ELF-1 (cell line): Measurements from ENCODE around the gene PLCH1.

Source experiments
- DNase-seq: peaks from one replicate; pipeline ENCODE4 v3.0.0-alpha.2; 2016; ENCODE audit warnings: low read depth, low spot score

The PLCH1 gene

GRCh38 chr3:155550391-155550790 is 194.5 kb downstream of the PLCH1 start:
- DNase-seq: no peak

- no peak for DNase-seq
These were observed 195.8 kb downstream of the PLCH1 start for GRCh38 chr3:155549087-155549486.

GRCh38 chr3:155548195-155548594 is 196.7 kb downstream of the PLCH1 start:
- no peak for DNase-seq

- peak; percentile 78 for DNase-seq
These were observed 209.8 kb downstream of the PLCH1 start for GRCh38 chr3:155535098-155535497.

GRCh38 chr3:155528579-155528978 is 216.3 kb downstream of the PLCH1 start:
- no peak for DNase-seq

- no peak for DNase-seq
These were observed 219.5 kb downstream of the PLCH1 start for GRCh38 chr3:155525324-155525833.

- no peak for DNase-seq
These were observed 224.4 kb downstream of the PLCH1 start for GRCh38 chr3:155520463-155520862.

- no peak for DNase-seq
These were observed 225.8 kb downstream of the PLCH1 start for GRCh38 chr3:155519078-155519477.

GRCh38 chr3:155517903-155518302 is 227.0 kb downstream of the PLCH1 start:
- no peak for DNase-seq

GRCh38 chr3:155516439-155516838 is 228.4 kb downstream of the PLCH1 start:
- no peak for DNase-seq

GRCh38 chr3:155512867-155513261 is 232.0 kb downstream of the PLCH1 start:
- DNase-seq: peak; percentile 9

- peak; percentile 43 for DNase-seq
These were observed 232.6 kb downstream of the PLCH1 start for GRCh38 chr3:155512175-155512866.

GRCh38 chr3:155504682-155505081 is 240.2 kb downstream of the PLCH1 start:
- no peak for DNase-seq

GRCh38 chr3:155502630-155503029 is 242.2 kb downstream of the PLCH1 start:
- no peak for DNase-seq

GRCh38 chr3:155500194-155500818 is 244.6 kb downstream of the PLCH1 start:
- DNase-seq: no peak

- DNase-seq: no peak
These were observed 246.8 kb downstream of the PLCH1 start for GRCh38 chr3:155497930-155498647.

GRCh38 chr3:155496206-155496605 is 248.7 kb downstream of the PLCH1 start:
- DNase-seq: no peak

- no peak for DNase-seq
These were observed 249.5 kb downstream of the PLCH1 start for GRCh38 chr3:155495387-155495786.

- no peak for DNase-seq
These were observed 250.5 kb downstream of the PLCH1 start for GRCh38 chr3:155494332-155494731.

- no peak for DNase-seq
These were observed 252.0 kb downstream of the PLCH1 start for GRCh38 chr3:155492841-155493240.

GRCh38 chr3:155491696-155492095 is 253.2 kb downstream of the PLCH1 start:
- DNase-seq: no peak

- DNase-seq: no peak
These were observed 256.2 kb downstream of the PLCH1 start for GRCh38 chr3:155488671-155489070.

GRCh38 chr3:155485897-155486296 is 259.0 kb downstream of the PLCH1 start:
- DNase-seq: no peak
